ENCODE measurements around the gene TOR1AIP2. TPM values are rescaled to one million over a fixed set of nuclear protein-coding genes. Genes with fewer than 3 reads are reported as not detected.

The TOR1AIP2 gene
- total RNA-seq, 1 experiment from 2014 or later: 100 TPM

DNA sequence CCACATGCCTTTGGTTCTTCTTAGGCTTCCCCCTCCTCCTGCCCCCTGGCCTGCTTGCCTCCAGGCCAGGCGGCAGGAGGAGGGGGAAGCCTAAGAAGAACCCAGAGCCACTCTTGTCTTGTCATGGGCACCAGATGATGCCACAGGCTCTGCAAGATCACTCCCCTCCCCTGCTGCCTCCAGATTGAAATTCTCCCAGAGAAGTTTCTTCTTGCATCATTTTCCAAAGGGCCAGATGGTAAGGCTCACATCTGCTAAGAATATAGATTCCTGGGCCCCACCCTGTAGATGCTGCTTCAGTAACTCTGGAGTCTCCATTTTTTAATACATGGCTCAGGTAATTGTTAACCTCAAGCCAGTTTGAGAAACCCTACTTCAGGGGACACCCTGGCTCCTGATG, 73.7 kb downstream of the TOR1AIP2 start:
- Histone ChIP-seq H3K36me3 (ENCODE audit: insufficient read depth, low read length, poor library complexity, severe bottlenecking) (no peaks in the 10 kb centered on the region), H3K4me3 (ENCODE audit: low read depth, low read length, poor library complexity, severe bottlenecking) (no peak overlapping the region), H3K9me3 (ENCODE audit: low read depth, low read length, poor library complexity, severe bottlenecking) (no peaks in the 10 kb centered on the region), H3K27me3 (replicated peaks; ENCODE audit: insufficient read depth, low read depth, low read length, poor library complexity) (no peaks in the 10 kb centered on the region), H3K4me1 (ENCODE audit: insufficient read depth, low read length, poor library complexity, severe bottlenecking) (no peaks in the 10 kb centered on the region), H3K27ac (ENCODE audit: low read depth, low read length, poor library complexity, severe bottlenecking) (no peak overlapping the region)
- POLR2A ChIA-PET (ENCODE audit: low non-redundant PET): no interaction called here
- intact Hi-C loops (cut with micrococcal nuclease; ENCODE audit: unreplicated experiment): no loop called here
- CTCF ChIA-PET: no interaction called here
- no TSS peak for BruUV-seq (replicated peaks)
- TF ChIP-seq, protein P1, sequence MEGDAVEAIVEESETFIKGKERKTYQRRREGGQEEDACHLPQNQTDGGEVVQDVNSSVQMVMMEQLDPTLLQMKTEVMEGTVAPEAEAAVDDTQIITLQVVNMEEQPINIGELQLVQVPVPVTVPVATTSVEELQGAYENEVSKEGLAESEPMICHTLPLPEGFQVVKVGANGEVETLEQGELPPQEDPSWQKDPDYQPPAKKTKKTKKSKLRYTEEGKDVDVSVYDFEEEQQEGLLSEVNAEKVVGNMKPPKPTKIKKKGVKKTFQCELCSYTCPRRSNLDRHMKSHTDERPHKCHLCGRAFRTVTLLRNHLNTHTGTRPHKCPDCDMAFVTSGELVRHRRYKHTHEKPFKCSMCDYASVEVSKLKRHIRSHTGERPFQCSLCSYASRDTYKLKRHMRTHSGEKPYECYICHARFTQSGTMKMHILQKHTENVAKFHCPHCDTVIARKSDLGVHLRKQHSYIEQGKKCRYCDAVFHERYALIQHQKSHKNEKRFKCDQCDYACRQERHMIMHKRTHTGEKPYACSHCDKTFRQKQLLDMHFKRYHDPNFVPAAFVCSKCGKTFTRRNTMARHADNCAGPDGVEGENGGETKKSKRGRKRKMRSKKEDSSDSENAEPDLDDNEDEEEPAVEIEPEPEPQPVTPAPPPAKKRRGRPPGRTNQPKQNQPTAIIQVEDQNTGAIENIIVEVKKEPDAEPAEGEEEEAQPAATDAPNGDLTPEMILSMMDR (conservative IDR thresholded peaks at IDR 0.05; ENCODE audit: low read depth, low read length): no peak
- TF ChIP-seq EZH2 (IDR thresholded peaks at IDR 0.05; ENCODE audit: borderline replicate concordance, low read depth, low read length, poor library complexity, severe bottlenecking): no peak
- DNase-seq (ENCODE audit: low spot score): no peak

DNA sequence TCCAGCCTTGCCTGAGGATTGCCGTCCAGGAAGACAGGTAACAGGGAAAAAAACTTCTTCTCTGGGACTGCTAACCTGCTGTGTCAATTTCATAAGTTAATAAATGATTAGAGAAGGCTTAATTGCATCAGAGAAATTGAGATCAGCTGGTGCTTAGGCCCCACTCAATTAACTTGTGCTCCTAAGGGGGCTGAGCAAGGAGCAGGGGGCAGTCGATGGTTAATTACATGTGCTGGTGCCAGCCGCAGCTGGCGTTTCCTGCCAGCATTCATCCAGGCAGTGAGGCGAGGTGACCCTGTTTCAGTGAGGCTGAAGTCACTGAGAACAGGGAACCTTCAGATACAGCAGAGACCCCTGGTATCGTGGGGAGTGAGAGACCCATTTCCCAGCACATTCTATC, 74.5 kb downstream of the TOR1AIP2 start:
- H3K27ac ChIP-seq (ENCODE audit: low read depth, low read length, poor library complexity, severe bottlenecking): no peak overlapping the region
- no peaks in the 10 kb centered on the region for H3K27me3 ChIP-seq (replicated peaks; ENCODE audit: insufficient read depth, low read depth, low read length, poor library complexity)
- no peak overlapping the region for H3K4me3 ChIP-seq (ENCODE audit: low read depth, low read length, poor library complexity, severe bottlenecking)
- TF ChIP-seq, protein P1 (conservative IDR thresholded peaks at IDR 0.05; ENCODE audit: low read depth, low read length): no peak
- TF ChIP-seq EZH2 (IDR thresholded peaks at IDR 0.05; ENCODE audit: borderline replicate concordance, low read depth, low read length, poor library complexity, severe bottlenecking): no peak
- CTCF ChIA-PET: interaction anchor here (0.6 to 1.0 kb wide), 2 partner anchors 11 to 12 kb away, joined by 4 read pairs; no protein-coding TSS in a partner anchor
- POLR2A ChIA-PET (ENCODE audit: low non-redundant PET): no interaction called here
- intact Hi-C loops (cut with micrococcal nuclease; ENCODE audit: unreplicated experiment): no loop called here
- H3K9me3 ChIP-seq (ENCODE audit: low read depth, low read length, poor library complexity, severe bottlenecking): no peaks in the 10 kb centered on the region
- no peaks in the 10 kb centered on the region for H3K36me3 ChIP-seq (ENCODE audit: insufficient read depth, low read length, poor library complexity, severe bottlenecking)
- no peak for DNase-seq (ENCODE audit: low spot score)
- H3K4me1 ChIP-seq (ENCODE audit: insufficient read depth, low read length, poor library complexity, severe bottlenecking): no peaks in the 10 kb centered on the region
- no TSS peak for BruUV-seq (replicated peaks)

GRCh38 chr1:179800481-179800880, 77.1 kb downstream of the TOR1AIP2 start:
- Histone ChIP-seq H3K27me3 (replicated peaks; ENCODE audit: insufficient read depth, low read depth, low read length, poor library complexity) (no peaks in the 10 kb centered on the region), H3K27ac (ENCODE audit: low read depth, low read length, poor library complexity, severe bottlenecking) (no peak overlapping the region), H3K4me1 (ENCODE audit: insufficient read depth, low read length, poor library complexity, severe bottlenecking) (no peaks in the 10 kb centered on the region), H3K36me3 (ENCODE audit: insufficient read depth, low read length, poor library complexity, severe bottlenecking) (no peaks in the 10 kb centered on the region), H3K4me3 (ENCODE audit: low read depth, low read length, poor library complexity, severe bottlenecking) (no peak overlapping the region), H3K9me3 (ENCODE audit: low read depth, low read length, poor library complexity, severe bottlenecking) (no peaks in the 10 kb centered on the region)
- intact Hi-C loops (cut with micrococcal nuclease; ENCODE audit: unreplicated experiment): no loop called here
- TF ChIP-seq, protein P1 (conservative IDR thresholded peaks at IDR 0.05; ENCODE audit: low read depth, low read length): no peak
- no peak for TF ChIP-seq EZH2 (IDR thresholded peaks at IDR 0.05; ENCODE audit: borderline replicate concordance, low read depth, low read length, poor library complexity, severe bottlenecking)
- DNase-seq (ENCODE audit: low spot score): no peak
- ChIA-PET POLR2A (ENCODE audit: low non-redundant PET) (no interaction called here), CTCF (no interaction called here)
- no TSS peak for BruUV-seq (replicated peaks)

All from A673 (cell line).